ENCODE results near the gene COMMD3. TPM values are rescaled to one million over a fixed set of nuclear protein-coding genes. Genes with fewer than 3 reads are reported as not detected.

Gene COMMD3
- total and polyA plus RNA-seq, 9 of the 15 experiments (the other 6 are each of a cell fraction or from before 2014, with no cell fraction given): 50.7 to 217 (median 80.1) TPM

DNA sequence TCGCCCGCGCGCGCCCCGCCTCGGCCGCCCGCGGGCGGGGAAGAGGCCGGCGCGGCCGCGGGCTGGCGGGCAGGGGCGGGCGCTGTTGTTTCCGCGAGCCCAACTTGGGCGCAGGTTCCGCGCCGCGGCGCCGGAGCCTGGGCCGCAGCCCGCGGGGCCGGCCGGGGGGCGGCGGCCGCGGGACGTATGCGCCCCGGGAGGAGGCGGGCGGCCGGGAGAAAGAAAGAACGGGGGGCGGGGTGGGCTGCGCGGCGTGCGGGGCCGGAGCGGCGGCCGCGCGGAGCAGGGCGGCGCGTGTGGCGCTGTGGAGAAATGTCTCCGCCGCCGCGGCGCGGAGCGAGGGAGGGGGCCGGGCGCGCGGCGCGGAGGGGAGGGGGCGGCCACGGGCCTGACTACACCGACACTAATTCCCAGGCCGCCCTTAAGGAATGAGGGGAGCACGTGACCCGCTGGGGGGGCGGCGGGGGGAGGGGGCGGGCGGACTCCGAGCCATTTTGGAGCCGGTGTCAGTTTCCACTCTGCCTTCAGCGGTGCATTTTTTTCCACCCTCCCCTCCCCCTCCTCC, 4.5 kb downstream of the COMMD3 start, which contains the start of gene BMI1 (continued):
- TF ChIP-seq, protein P1, sequence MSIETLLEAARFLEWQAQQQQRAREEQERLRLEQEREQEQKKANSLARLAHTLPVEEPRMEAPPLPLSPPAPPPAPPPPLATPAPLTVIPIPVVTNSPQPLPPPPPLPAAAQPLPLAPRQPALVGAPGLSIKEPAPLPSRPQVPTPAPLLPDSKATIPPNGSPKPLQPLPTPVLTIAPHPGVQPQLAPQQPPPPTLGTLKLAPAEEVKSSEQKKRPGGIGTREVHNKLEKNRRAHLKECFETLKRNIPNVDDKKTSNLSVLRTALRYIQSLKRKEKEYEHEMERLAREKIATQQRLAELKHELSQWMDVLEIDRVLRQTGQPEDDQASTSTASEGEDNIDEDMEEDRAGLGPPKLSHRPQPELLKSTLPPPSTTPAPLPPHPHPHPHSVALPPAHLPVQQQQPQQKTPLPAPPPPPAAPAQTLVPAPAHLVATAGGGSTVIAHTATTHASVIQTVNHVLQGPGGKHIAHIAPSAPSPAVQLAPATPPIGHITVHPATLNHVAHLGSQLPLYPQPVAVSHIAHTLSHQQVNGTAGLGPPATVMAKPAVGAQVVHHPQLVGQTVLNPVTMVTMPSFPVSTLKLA (conservative IDR thresholded peaks at IDR 0.05): no peak
- TF ChIP-seq ESRRB (CRISPR knock-in tag; IDR thresholded peaks at IDR 0.05; ENCODE audit: borderline replicate concordance): no peak
- TF ChIP-seq DPF2 (IDR thresholded peaks at IDR 0.05): no peak
- no peak; a peak in 1 of 4 replicates for TF ChIP-seq UBTF (IDR thresholded peaks at IDR 0.05; ENCODE audit: borderline replicate concordance in 1 of 2, low read depth in 2 of 2, low read length in 2 of 2)
- peak in 1 of 2 experiments; percentile 62; a peak in 2 of 4 replicates for TF ChIP-seq MAZ (CRISPR knock-in tag; conservative IDR thresholded peaks at IDR 0.05 in 1 of 2, IDR thresholded peaks at IDR 0.05 in 1 of 2)

All from K562 (cell line).